Ishikawa (cell line): ENCODE results near the gene F2R.

Source experiments
- FOXM1 ChIP-seq: IDR thresholded peaks from 2 replicates; pipeline ENCODE4 v1.6.1; 2012; ENCODE audit warnings: low read depth, borderline replicate concordance
- NFIC ChIP-seq: IDR thresholded peaks from 2 replicates; pipeline ENCODE4 v1.6.1; 2012
- USF1 ChIP-seq: IDR thresholded peaks from 2 replicates; pipeline ENCODE4 v1.6.1; 2012

GRCh38 chr5:76705574-76705973, 10.4 kb upstream of the F2R start:
- TF ChIP-seq NFIC: no peak
- no peak for TF ChIP-seq FOXM1
- TF ChIP-seq USF1: no peak
